Skeletal muscle satellite cell (primary cell): ENCODE measurements around the gene TRIP4.
A peak's percentile ranks its signal among the peaks of the same experiment; 100 is the strongest.

Experiments
- H3K27me3 ChIP-seq: 2 replicates; pipeline ENCODE4 v1.7.0; 2013; ENCODE audit warnings: low read length; ENCODE audit not compliant: control insufficient read depth, insufficient read depth
- H3K36me3 ChIP-seq: 2 replicates; pipeline ENCODE4 v1.7.0; 2013; ENCODE audit warnings: mild to moderate bottlenecking, control low read depth, low read length; ENCODE audit not compliant: insufficient read depth
- H3K4me1 ChIP-seq: 2 replicates; pipeline ENCODE4 v1.7.0; 2013; ENCODE audit warnings: low read length; ENCODE audit not compliant: control insufficient read depth, insufficient read depth
- H3K4me2 ChIP-seq: 2 replicates; pipeline ENCODE4 v1.7.0; 2013; ENCODE audit warnings: mild to moderate bottlenecking, low read length
- H3K4me3 ChIP-seq: 2 replicates; pipeline ENCODE4 v1.7.0; 2013; ENCODE audit warnings: low read length
- H3K9ac ChIP-seq: 2 replicates; pipeline ENCODE4 v1.7.0; 2013; ENCODE audit warnings: mild to moderate bottlenecking, low read depth, low read length, moderate library complexity
- H3K9me3 ChIP-seq: replicated peaks from 2 replicates; pipeline ENCODE4 v1.7.0; 2013; ENCODE audit warnings: mild to moderate bottlenecking, control low read depth, low read length

Gene TRIP4

DNA sequence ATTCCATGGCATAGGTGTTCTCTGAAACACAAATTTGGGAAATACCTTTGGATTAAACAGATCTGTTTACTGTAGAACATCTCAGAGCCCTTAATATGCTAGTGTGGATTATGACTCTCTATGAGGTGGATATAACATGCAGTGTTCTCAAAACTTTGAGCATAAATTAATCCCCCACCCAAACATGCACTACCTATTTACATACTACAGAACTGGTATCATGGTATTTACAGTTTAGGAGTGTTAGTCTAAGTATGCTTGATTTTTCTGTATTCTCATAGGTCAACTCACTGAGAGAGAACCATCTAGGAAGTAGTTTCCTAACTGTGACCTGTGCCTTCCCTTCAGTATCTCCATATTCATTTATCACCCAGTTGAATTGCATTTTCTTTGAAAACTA, 41.8 kb downstream of the TRIP4 start:
- Histone ChIP-seq H3K4me1 (peaks cover 15% of the 10 kb centered on the region), H3K27me3 (no peaks in the 10 kb centered on the region), H3K4me3 (no peak overlapping the region), H3K36me3 (peaks cover 29% of the 10 kb centered on the region), H3K4me2 (no peak overlapping the region), H3K9me3 (no peaks in the 10 kb centered on the region), H3K9ac (no peak overlapping the region)

DNA sequence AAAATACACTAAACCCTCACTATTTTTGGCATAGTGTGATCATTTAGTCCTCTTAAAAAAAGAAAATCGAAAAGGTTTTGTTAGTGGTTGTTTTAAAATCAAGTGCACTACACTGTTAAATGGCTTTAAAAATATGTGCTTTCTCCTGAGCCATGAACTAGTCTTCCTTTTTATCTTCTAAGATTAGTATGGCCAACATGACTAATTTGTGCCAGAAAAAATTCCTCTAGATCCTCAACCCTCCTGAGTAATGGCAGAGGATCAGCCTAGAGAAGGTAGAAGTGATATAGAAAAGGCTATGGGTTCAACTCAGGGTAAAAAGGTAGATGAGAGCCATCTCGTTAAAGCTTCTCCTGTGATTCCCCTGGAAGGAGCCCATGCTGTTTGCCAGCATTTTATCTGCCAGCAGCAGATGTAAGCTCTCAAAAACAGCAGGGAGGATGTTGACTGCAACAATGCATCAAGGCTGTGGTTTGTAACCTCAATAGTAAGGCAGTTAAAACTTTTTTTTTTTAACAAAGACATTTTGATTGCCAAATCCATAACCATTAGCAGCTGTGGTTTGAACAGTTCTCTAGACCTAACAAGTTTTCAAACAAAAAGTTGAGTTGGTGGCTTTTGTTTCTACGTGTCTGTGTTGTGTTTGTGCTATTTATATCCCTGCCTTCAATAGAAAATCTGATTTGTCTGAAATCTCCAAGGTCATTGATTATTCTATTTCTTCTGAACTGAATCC, 42.5 kb downstream of the TRIP4 start:
- Histone ChIP-seq H3K9ac (no peak overlapping the region), H3K4me3 (no peak overlapping the region), H3K36me3 (peaks cover 28% of the 10 kb centered on the region), H3K27me3 (no peaks in the 10 kb centered on the region), H3K9me3 (no peaks in the 10 kb centered on the region), H3K4me1 (peaks cover 15% of the 10 kb centered on the region), H3K4me2 (no peak overlapping the region)

DNA sequence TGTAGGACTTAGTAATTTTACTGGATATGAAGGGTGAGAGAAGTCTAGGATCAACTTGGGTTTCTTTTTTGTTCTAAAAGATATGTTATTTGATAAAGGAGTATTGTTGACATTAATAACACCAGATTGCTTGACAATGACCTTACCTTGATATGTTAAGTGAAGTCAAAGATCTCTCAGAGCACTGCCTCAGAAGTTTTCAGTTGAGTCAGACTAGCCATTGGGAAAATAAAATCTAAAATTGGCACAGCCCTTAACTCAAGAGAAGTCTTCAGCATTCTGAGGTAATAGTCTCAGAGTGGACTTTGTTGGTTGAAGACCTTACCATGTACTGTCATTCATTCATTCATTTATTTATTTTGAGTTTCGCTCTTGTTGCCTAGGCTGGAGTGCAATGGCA, 50.3 kb downstream of the TRIP4 start:
- Histone ChIP-seq H3K4me2 (no peak overlapping the region), H3K27me3 (no peaks in the 10 kb centered on the region), H3K9me3 (no peaks in the 10 kb centered on the region)

DNA sequence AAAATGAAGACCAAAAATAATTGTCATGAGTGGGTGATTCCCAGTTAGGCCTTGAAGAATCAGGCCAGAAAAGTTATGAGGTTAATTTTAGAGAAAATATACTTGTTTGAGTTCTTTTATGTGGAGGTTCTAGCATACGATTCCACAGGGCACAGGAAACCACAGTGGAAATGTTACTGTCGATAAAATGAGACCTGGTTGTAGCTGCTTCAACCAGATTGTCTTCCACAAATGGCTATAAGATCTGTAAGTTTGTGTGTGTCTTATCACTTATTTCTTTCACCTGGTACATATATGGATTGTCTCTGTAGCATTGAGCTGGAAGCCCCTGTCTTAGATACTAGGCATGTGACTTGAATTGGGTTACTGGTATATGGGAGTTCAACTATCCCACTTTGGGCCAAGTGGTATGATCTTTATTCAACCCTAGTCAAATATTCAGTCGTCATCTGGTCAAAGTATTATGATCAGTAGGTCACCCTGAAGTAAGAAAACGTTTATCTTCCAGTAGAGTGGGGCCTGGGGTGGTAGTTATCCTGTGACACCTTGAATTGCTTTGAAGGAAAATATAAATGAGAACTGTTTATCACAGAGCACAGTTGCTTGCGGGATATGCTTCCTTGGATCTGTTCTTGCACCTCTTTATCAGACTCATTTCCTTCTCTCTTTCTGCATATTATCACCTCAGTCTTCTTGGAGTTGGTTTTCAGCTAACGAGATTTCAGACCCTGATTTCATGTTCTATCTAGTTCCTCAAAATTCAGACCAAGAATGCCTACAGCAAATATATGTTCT, 51.2 kb downstream of the TRIP4 start:
- Histone ChIP-seq H3K9me3 (no peaks in the 10 kb centered on the region), H3K4me2 (no peak overlapping the region)

More for the DNA sequence above, 50.3 kb downstream of the TRIP4 start:
- peaks cover 2% of the 10 kb centered on the region for H3K4me1 ChIP-seq
- H3K9ac ChIP-seq, result no peak overlapping the region
- H3K36me3 ChIP-seq, result peaks cover 4% of the 10 kb centered on the region
- H3K4me3 ChIP-seq, result no peak overlapping the region

DNA sequence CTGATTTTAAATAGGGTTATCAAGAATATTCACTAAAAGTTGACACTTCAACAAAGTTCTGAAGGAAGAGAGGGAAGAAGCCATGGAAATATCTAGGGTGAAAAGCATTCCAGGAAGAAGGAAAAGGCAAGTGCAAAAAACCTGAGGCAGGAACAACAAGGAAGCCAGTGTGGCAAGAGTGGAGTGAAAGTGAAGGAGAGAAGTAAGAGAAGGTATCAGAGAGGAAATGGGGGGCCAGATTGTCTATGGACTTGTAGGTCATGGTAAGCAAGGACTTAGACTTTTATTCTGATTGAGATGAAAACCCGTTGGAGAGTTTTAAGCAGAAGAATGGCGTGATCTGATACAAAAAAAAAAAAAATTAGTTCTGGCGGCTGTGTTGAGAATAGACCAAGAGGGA, 54.2 kb downstream of the TRIP4 start:
- Histone ChIP-seq H3K4me2 (no peak overlapping the region), H3K4me1 (peaks cover 25% of the 10 kb centered on the region), H3K36me3 (peaks cover 4% of the 10 kb centered on the region), H3K9me3 (no peaks in the 10 kb centered on the region), H3K27me3 (no peaks in the 10 kb centered on the region), H3K9ac (no peak overlapping the region), H3K4me3 (no peak overlapping the region)

More for the DNA sequence above, 51.2 kb downstream of the TRIP4 start:
- H3K4me3 ChIP-seq, result no peak overlapping the region
- H3K27me3 ChIP-seq, result no peaks in the 10 kb centered on the region
- no peak overlapping the region for H3K9ac ChIP-seq
- peaks cover 11% of the 10 kb centered on the region for H3K4me1 ChIP-seq
- no peaks in the 10 kb centered on the region for H3K36me3 ChIP-seq

DNA sequence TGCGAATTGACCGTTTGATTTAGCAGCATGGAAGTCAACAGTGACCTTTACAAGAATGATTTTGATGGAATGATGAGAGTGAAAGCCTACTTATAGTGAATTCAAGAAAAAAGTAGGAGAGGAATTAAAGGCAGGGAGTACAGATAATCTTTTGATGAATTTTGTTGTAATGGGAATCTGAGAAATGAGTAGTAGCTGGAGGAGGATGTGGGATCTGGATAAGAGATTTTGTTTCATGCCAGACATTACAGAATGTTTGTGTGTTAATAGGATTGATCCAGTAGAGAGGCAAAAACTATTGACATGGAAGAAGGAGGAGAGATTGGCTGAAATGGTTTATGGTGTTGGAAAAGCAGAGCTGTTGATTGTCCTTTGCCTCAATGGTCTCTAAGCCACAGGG, 55.4 kb downstream of the TRIP4 start:
- Histone ChIP-seq H3K9ac (no peak overlapping the region), H3K36me3 (peaks cover 11% of the 10 kb centered on the region), H3K4me1 (peaks cover 25% of the 10 kb centered on the region), H3K4me2 (no peak overlapping the region), H3K4me3 (no peak overlapping the region), H3K27me3 (no peaks in the 10 kb centered on the region), H3K9me3 (no peaks in the 10 kb centered on the region)

DNA sequence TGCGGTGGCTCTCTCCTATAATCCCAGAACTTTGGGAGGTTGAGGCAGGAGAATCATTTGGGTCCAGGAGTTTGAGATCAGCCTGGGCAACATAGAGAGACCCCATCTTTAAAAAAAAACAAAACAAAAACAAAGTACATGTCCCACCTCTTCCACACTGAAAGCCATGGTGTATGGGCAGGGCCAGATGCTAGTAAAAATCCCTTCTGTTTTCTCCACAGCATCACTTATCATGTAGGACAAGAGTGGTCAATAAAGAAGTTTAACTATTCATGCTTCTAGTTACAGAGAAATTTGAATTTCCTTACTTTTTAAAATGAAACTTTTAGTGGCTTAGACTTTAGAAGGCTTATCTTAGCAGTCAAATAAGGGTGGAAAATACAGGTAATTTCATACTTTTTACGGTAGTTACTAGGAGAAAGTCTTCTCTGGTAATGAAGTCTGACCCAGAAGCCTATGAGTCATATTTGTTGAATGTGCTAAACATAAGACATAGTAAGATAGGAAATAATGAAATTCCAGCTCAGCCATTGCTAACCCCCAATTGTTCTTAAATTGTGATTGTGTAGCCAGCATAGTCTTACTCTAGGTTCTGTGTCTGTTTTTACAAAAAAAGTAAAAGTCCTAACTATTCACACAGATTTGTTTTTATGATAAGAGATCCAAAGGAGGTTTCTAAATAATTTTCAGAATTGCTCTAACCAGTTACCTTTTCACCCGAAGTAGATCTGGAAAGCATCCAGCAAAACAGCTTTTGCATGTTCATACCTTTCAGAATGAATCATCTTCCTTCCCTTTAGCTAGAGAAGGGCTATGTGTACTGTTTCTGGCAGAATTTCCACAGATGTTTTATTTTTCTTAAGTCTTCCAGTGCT, 56.3 kb downstream of the TRIP4 start:
- Histone ChIP-seq H3K36me3 (peaks cover 18% of the 10 kb centered on the region), H3K4me3 (peak overlapping the region; percentile 21), H3K9ac (no peak overlapping the region), H3K27me3 (no peaks in the 10 kb centered on the region), H3K9me3 (no peaks in the 10 kb centered on the region), H3K4me2 (peak overlapping the region; percentile 73), H3K4me1 (peaks cover 25% of the 10 kb centered on the region)

DNA sequence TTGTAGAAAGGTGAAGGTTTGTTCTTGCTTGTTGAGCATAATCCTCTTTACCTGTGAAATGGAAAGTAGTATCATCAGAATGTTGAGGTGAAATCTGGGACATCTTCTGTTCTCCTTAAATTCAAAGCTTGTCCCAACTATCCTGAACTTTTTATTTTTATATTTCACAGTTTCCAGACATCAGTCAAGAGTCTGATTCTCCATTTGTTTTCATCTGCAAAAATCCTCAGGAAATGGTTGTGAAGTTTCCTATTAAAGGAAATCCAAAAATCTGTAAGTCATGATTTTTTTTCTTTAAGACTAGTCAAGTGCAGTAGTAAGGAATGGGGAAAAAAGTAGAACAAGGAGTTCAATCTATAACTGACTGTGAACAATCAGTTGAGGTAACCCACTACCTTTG, 57.2 kb downstream of the TRIP4 start:
- Histone ChIP-seq H3K4me2 (peak overlapping the region; percentile 73), H3K9ac (no peak overlapping the region), H3K36me3 (peaks cover 22% of the 10 kb centered on the region), H3K27me3 (no peaks in the 10 kb centered on the region), H3K4me3 (peak overlapping the region; percentile 21), H3K4me1 (peaks cover 25% of the 10 kb centered on the region), H3K9me3 (no peaks in the 10 kb centered on the region)

DNA sequence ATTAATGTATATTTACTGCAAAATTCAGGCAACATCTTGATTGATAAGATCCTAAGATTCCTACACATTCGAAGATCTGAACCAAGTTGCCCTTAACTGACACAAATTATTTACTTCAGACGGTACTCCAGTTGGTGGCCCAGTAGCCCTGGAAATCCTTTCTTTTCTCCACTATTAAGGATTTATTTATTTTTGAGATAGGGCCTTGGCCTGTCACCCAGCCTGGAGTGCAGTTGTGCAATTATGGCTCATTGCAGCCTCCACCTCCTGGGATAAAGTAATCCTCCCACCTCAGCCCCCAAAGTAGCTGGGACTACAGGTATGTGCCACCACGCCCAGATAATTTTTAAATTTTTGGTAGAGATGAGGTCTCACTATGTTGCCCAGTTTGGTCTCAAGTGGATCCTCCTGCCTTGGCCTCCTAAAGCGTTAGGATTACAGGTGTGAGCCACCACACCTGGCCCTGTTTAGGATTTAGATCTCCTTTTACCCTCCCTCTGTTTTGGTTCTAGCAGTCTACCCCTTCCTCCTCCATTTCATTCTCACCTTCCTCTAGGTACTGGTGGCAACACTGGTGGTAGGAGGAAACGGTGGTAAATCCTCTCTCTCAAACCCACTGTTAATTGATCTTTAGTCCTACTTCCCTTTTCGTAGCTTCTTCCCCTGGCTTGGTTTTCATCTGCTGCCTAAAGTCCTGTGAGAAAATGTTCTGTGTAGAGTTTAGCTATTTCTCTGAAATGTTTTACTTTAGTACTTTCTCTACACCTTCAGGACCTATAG, 60.1 kb downstream of the TRIP4 start:
- H3K9ac ChIP-seq, result no peak overlapping the region
- no peak overlapping the region for H3K4me2 ChIP-seq
- no peaks in the 10 kb centered on the region for H3K27me3 ChIP-seq
- H3K9me3 ChIP-seq, result no peaks in the 10 kb centered on the region
- no peak overlapping the region for H3K4me3 ChIP-seq
- H3K36me3 ChIP-seq, result peaks cover 23% of the 10 kb centered on the region
- peaks cover 25% of the 10 kb centered on the region for H3K4me1 ChIP-seq

DNA sequence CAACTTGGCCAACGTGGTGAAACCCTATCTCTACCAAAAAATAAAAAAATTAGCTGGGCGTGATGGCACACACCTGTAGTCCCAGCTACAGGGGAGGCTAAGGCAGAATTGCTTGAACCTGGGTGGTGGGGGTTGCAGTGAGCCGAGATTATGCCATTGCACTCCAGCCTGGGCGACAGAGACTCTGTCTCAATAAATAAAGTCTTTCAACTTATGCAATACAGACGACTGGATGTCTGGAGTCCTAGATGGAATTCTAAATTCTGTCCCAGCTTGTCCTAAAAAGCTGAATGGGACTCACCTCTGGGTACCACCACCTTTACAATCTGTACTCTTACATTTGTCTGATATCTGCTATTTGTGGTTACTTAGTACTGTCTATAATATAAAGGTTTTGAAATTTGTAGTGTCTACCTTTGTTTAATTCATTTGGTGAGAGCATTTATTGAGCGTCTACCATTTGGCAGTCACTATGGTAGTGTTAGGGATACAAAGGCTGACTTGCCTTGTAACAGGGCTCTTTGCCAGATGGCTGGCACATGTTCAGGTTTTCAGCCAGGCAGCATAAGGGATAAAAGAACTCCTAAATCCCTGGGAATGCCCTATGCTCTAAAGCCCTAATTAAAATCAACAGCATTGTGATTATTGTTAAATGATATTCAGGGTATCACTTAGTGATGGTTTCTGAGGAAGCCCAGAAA, 65.5 kb downstream of the TRIP4 start:
- Histone ChIP-seq H3K36me3 (peaks cover 27% of the 10 kb centered on the region), H3K27me3 (no peaks in the 10 kb centered on the region)

More for the DNA sequence above, 65.5 kb downstream of the TRIP4 start:
- Histone ChIP-seq H3K4me3 (no peak overlapping the region), H3K9ac (no peak overlapping the region), H3K4me2 (no peak overlapping the region), H3K4me1 (no peaks in the 10 kb centered on the region), H3K9me3 (no peaks in the 10 kb centered on the region)
